ENCODE results near the gene HOXA3. TPM values are rescaled to one million over a fixed set of nuclear protein-coding genes. Genes with fewer than 3 reads are reported as not detected.

Gene HOXA3
- total RNA-seq, 1 donor from 2014 or later = not detected

- Mint-ChIP-seq H3K27me3 (ENCODE audit: unreplicated experiment) (peaks cover 37% of the 10 kb centered on the region), H3K36me3 (ENCODE audit: unreplicated experiment) (peaks cover 5% of the 10 kb centered on the region), H3K9me3 (ENCODE audit: unreplicated experiment) (peaks cover 4% of the 10 kb centered on the region), H3K27ac (ENCODE audit: unreplicated experiment) (no peak overlapping the region), H3K4me3 (ENCODE audit: unreplicated experiment) (no peak overlapping the region), H3K4me1 (ENCODE audit: low read depth, unreplicated experiment) (no peaks in the 10 kb centered on the region)
- no peak for TF ChIP-seq CTCF (IDR thresholded peaks at IDR 0.05; ENCODE audit: partially characterized antibody, unreplicated experiment)
- DNase-seq = no peak
Measured at GRCh38 chr7:27140126-27140857, 12.1 kb downstream of the HOXA3 start.

DNA sequence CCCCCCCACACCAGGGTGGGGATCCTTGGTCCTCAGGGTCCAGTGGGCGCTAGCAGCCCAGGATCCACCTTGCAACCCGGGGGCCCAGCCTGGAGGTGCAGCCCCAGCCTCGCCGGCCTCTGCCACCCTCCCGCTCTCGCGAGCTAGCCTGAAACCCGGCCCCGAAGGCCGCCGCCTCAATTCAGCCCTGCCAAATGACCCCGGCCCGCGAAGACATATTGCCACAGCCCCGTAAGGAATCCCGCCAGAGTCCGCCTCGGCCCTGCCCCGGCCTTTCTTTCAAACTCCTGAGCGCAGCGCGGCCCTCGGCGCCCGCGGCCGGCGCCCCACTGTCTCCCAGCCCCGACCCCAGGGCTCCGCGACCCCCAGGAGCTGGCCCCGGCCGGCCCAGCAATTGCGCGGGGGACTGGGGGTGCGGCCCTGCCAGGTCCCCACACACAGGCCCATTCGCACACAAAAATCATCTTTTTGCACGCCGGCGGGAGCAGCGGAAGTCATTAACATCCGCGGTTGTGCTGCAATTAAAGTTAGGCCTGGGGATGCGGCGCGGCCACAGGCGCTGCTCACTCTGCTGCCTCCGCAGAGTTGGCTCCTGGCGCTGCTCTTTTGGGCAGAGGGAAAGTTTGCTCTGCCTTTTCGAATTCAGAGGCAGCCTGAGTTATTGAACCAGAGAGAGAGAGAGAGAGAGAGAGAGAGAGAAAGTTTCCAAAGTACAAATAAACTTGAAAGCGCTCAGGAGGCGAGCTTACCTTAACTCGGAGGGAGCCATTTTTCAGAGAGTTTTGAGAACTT is 12.9 kb downstream of the HOXA3 start:
- Mint-ChIP-seq H3K4me1 (ENCODE audit: low read depth, unreplicated experiment) (no peaks in the 10 kb centered on the region), H3K27ac (ENCODE audit: unreplicated experiment) (no peak overlapping the region), H3K27me3 (ENCODE audit: unreplicated experiment) (peaks cover 35% of the 10 kb centered on the region), H3K4me3 (ENCODE audit: unreplicated experiment) (no peak overlapping the region), H3K36me3 (ENCODE audit: unreplicated experiment) (peaks cover 5% of the 10 kb centered on the region), H3K9me3 (ENCODE audit: unreplicated experiment) (peaks cover 4% of the 10 kb centered on the region)
- no peak for TF ChIP-seq CTCF (IDR thresholded peaks at IDR 0.05; ENCODE audit: partially characterized antibody, unreplicated experiment)
- no peak for DNase-seq

DNA sequence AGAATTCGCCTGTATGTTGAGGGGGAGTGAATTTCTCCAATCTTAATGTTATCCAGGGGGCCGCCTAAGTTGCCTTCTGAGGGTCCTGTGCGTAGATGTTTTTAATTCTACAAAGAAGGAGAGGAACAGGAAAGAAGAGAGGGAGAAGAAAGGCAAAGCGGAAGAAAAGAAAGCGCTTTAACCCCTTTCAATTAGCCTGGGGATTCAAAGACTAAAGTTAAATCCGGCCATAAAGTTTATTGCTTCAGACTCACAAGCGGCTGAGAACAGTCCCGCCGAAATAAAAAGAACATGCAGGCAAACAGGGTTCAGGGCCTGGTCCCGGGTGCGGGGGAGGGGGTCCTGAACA is 13.4 kb downstream of the HOXA3 start:
- Mint-ChIP-seq H3K27me3 (ENCODE audit: unreplicated experiment) (peaks cover 36% of the 10 kb centered on the region), H3K36me3 (ENCODE audit: unreplicated experiment) (peaks cover 5% of the 10 kb centered on the region), H3K27ac (ENCODE audit: unreplicated experiment) (no peak overlapping the region), H3K4me1 (ENCODE audit: low read depth, unreplicated experiment) (no peaks in the 10 kb centered on the region), H3K4me3 (ENCODE audit: unreplicated experiment) (peak overlapping the region; percentile 39), H3K9me3 (ENCODE audit: unreplicated experiment) (peaks cover 4% of the 10 kb centered on the region)
- DNase-seq = no peak
- no peak for TF ChIP-seq CTCF (IDR thresholded peaks at IDR 0.05; ENCODE audit: partially characterized antibody, unreplicated experiment)

GRCh38 chr7:27138472-27138871 is 13.9 kb downstream of the HOXA3 start:
- no peak overlapping the region for H3K4me3 Mint-ChIP-seq (ENCODE audit: unreplicated experiment)
- no peaks in the 10 kb centered on the region for H3K4me1 Mint-ChIP-seq (ENCODE audit: low read depth, unreplicated experiment)
- H3K27ac Mint-ChIP-seq (ENCODE audit: unreplicated experiment) = no peak overlapping the region
- TF ChIP-seq CTCF (IDR thresholded peaks at IDR 0.05; ENCODE audit: partially characterized antibody, unreplicated experiment) = no peak
- peaks cover 4% of the 10 kb centered on the region for H3K9me3 Mint-ChIP-seq (ENCODE audit: unreplicated experiment)
- DNase-seq = no peak
- peaks cover 35% of the 10 kb centered on the region for H3K27me3 Mint-ChIP-seq (ENCODE audit: unreplicated experiment)
- peaks cover 5% of the 10 kb centered on the region for H3K36me3 Mint-ChIP-seq (ENCODE audit: unreplicated experiment)
